GM19238 (cell line): ENCODE measurements around the gene HOXA9.

Experiments used
- DNase-seq: peaks from one replicate; pipeline ENCODE4 v3.0.0; 2011; ENCODE audit warnings: low spot score; ENCODE audit not compliant: insufficient read length

The HOXA9 gene

DNA sequence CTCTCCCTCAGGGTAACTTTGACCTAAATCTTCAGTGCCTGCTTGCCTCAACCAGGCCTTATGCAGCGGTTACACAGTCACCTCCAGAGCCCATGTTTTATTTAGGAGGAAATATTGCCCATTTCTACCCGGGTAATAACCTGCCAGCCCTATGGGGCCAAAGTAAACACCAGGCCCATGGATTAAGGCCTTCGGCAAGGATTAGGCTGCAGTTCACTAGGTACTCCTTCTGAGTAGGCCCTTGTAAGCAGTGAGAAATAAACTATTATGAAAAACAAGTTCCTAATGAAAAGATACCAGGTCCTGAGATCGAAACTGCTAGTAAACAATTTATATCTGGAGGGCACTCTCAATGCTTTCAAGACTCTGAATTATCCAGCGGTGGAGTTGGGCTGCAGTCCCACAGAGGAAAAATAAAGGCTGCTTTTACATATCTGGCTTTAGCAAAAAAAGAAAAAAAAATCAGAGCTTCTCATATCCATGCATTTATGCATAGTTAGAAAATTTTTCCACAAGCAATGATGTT, 12.5 kb upstream of the HOXA9 start:
- DNase-seq = no peak

DNA sequence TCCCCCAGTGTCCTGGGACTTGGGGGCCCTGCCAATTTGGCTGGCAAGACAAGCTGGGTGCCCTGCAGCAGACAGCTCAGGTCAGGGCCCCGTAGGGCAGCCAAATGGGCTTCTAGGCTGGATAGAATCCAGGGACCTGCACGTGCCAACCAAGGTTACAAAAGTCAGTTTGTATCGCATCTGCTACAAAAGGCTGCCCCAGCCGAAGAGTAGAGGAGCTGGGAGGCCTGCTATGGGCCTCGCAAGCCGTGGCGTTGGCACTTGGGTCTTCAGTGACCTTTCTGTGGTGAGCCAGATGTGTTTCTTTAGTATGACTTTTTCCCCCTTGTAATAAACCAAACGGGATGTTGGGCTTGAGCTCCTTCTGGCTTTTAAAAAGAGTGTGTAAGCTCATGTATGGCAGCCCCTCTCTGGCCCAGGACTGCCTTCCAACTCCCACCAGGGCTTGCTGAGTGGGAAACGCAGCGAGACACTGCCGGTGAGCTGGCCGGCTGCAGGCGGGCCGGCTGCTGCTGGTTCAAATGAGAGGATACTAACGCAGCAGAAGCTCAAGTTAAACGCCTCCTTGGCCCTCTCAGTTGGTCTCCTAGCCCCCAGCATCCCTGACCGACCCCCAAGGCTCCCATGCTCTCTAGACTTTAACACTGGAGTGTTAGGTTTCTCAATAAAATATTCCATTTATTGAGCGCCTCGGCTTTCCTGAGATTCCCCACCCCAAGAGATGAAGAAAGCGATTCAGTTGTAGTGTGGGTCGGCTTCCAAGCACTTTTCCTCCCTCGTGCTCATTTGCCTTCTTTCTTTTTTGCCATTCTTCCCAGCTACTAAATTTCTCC, 11.8 kb upstream of the HOXA9 start:
- no peak for DNase-seq

DNA sequence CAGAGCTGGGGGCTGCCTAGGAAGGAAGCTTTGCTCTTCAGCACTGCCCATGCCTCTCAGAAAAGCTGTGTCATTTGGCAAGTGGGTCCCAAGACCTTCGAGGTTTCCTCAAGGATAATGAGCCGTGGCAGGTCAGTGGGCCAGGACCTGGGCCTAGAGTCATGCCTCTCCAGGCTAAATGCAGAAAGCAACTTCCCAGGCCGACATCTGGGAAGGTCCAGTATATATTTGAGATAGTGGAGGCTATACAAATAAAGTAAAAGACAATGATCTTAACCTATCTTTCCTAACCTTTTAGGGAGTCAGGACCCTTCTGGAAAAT, 11.1 kb upstream of the HOXA9 start:
- DNase-seq = no peak

DNA sequence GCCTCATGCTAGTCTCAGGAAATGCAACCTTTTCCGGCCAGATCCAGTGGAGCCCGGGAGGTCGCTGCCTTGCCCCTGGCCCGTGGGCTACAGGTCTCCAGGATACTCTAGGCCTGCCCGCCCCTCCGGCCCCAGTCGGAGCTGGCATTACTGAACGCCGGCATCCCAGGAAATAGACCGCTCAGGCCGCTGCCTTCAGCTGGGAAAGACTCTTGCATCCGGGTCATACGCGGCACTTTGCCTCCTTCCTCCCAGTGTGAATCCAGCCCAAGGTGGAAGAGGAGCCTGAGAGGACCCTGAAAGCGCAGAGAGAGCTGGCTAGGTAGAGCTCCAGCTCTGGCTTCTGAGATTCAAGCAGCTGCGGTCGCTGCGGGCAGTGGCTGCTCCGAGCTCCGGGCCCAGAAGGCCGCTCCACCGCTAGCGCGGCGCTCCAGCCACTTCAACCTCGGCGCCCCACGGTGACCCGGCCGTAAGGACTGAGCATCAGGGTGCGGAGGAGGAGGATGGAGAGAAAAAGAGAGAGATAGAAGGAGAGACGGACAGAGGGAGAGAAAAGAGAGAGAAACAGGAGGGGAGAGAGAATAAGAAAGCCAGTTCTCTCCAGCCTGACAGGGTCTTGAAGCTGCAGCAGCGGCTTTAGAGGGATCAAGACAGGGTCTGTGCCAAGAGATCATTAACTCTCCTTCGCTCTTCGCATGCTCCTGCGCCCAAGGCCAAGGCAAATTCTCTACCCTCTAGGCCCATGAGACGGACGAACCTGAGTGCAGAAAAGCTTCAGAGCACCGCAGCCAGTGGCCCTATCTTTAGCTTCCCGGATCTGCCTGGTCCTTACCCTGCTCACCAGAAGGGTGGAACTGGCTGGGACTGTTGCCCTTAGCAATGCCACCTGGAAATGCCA, 10.5 kb upstream of the HOXA9 start:
- DNase-seq = no peak

DNA sequence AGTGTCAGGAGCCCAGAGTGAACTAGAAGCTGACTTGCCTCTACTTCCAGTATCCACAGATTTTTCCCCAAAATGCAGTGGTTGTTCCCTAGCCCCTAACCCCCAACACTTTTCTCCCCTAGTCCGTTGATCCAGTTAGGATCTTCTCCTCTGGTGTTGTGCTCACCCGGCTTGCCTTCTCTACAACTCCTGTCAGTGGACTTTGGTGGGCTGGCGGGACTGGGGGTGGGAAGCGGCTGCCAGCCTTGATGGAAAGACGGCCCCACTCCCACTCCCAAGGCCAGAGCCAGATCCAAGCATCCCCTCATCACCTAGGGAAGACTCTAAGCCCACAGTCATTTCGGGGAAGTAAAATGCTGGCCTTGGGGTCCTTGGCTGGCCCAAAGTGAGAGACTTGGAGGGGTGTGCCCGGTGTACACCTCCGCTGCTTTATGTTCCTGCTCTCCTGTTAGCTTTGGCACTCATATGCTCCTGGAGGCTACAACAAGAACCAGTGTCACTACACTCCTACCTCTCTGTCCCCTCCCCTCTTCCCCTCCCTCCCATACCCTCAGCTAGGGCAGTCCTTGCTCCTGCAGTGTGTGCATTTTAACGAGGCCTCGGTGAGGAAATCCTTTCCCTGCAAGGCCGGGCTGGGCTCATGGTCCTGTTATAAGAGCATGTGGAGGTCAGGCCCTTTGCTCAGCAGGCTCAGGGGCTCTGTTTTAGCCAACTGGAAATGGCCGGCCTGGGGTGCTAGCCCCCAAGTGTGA, 9.7 kb upstream of the HOXA9 start:
- DNase-seq = no peak

DNA sequence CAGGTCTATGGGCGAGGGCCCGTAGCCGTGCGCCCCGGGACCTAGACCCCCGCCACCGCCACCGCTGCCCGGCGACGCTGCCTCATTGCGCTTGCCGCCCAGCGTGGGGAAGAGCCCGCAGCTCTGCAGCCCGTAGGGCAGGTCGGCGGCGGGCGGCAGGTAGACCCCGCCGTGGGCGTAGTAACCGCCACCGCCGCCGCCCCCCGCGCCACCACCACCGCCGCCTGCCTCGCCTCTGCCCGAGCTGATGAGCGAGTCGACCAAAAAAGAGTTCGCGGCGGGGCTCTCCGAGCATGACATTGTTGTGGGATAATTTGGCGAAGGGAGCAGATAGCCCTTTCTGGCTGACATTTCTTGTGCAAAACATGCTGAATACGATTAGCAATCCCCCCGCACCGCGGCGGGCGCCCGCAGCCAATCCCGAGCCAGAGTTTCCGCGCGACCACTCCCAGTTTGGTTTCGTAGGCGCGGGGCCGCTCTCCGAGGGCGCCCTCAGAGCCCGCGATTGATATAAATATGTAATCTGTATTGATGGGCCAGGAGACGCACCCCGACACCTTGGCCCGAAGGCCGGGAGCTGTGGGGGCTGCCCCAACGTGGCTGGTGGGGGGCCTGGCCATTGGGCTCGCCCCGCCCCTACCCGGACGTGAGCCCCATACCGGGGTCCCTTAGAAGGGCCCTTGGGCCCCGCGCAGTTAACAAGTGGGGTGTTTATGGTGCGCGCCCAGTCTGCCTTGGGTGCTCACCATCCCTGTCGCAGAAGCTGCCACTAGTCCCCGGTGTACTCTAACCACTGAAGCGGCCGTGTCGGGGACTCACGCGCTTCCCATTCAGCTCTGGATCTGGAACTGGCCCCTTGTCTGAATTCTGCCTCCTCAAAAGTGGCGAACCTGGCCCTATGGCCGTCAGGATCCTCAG, 8.9 kb upstream of the HOXA9 start, which contains the start of gene HOXA10:
Gene HOXA10 (minus strand): TSS at position 365 of the 918 bp plus-strand sequence. CDS start 14 bp downstream, at position 351.
- no peak for DNase-seq

DNA sequence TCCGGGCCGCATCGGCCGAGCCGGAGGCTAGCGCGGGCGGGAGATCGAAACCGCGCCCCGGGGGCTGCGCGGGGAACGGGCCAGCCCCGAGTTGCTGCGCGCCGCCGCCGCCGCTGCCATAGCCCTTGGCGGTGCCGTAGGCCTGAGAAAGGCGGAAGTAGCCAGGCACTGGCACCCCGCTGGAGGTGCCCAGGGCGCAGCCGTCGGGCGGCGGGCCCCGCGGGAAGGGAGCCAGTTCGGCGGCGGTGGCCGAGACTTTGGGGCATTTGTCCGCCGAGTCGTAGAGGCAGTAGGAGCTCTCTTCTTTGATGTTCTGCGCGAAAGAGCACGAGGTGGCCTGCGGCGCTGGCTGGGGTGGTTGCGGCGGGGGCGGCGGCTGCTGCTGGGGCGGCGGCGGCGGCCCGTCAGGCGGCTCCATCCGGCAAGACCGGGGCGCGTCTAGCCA, 8.2 kb upstream of the HOXA9 start:
- no peak for DNase-seq

DNA sequence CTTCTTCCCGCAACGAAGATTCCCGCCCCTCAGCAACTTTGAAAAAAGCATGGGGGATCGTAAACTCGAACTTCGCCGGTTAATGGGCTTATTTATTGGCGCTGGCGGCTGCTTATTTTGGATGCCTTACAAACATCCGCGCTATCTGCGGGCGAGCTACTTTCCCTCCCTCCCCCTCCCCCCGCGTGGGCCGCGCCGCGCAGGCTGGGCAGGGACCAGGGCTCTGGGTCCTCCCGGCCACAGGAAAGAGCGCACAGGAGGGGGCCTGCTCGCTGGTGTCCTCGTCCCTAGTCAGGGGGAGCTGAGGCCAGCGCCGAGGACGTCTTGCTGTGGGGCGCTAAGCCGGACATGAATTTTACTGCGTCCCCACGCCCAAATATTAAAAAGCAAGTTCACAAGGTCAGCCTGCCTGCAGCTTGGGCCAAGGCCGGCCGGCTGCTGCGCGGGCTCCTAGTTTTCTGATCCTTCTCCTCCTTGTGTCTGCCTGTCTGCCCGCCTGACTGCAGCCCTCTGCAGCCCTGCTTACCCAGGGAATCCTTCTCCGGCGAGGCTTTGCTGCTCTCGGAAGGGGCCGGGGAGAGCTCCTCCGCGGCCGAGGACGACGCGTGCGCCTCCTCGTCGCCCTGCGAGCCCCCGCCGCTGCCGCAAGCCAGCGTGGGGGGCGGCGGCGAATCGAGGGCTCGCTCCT, 7.6 kb upstream of the HOXA9 start:
- no peak for DNase-seq

DNA sequence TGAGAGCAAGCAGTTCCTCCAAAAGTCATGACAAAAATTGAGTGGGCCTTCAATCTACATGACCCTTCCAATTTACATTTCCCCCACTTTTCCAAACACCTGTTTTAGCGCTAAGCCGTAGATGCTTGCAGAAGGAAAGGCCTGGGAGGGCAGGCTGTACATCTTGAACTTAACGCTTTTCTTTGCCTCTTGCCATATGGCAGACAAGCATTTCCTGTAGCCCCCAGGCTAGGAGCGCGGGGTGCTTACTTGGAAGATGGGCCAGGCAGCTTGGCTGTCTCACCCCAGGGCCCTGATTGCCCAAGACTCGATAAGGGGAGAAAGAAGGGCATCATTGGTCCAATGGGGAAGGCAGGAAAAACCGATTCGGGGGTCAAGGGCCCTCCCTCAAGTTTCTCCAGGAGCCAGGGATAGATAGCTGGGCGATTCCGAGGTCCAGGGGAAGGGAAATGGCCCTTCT, 7.0 kb upstream of the HOXA9 start:
- no peak for DNase-seq

DNA sequence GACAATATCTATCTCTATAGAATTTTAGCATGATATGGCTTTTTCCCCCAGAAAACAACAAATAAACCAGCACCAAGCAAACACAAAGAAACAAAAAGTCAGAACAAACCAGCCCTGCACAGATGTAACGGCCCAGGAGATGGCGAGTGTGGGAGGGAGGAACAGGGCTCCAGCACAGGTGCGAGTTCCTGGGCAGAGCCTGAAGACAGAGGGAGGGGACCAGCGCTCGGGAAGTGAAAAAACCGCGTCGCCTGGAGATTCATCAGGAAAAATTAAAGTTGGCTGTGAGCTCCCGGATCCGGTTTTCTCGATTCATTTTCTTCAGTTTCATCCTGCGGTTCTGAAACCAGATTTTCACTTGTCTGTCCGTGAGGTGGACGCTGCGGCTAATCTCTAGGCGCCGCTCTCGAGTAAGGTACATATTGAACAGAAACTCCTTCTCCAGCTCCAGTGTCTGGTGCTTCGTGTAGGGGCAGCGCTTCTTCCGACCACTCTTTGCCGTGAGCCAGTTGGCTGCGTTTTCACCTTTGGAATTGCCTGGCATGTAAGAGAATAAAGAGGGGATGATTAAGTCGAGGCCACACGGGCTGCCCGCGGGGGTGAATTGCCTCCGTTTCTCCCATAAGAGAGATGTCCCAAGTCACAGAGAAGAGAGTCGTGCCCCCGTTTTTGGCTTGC, 6.4 kb upstream of the HOXA9 start:
- no peak for DNase-seq

DNA sequence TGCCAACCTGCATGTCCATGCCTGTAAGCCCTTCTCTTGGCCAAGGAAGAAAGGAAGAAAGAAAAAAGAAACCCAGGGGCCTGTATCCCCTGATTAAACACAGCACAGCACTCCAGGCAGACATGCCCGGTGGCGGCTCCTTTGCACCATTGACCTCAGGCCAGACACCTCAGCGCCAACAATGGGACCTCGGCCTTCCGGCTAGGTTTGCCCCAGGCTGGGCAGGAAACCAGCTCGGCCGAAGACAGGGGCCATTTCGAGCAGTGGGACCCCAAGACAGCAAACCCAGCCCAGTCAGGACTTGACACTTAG, 5.9 kb upstream of the HOXA9 start:
- DNase-seq = no peak

DNA sequence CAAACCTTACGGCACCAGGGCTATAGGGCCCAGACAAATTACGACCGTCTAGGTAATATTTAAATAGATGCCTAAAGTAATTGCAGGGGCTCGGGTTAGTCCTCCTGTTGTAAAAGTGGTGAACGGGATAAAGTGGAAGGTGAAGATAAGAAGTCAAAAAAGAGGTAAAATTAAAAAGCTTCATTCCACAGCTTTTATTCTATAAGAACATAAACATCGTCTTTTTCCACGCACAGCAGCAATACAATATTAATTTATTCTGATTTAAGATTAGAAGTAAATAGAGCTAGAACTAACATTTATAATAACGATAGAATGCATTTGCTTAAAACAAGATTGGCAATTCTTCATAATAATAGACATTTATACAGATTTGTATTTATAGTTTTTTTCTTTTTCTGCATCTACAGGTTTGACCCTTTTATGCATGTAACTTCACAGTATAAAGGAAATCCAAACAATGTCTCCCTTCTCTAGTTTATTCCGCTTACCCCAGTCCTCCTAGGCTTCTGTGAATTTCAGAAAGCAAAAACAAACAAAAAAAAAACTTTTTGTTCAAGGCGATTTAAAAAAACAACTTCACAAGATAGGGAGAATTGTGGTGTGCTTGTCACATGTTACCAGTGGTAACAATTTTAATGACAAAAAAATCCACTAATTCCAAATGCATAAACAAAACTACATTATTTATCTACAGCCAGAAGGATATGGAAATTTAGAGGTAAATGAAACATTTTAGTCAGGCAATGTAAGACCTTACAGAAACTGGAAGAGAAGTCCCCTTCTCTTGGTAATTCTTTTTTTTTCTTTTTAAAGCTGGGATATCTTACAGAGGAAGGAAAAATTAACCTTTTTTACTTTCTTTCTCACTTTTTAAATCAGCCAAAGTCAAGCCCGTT, 5.3 kb upstream of the HOXA9 start:
- no peak for DNase-seq

DNA sequence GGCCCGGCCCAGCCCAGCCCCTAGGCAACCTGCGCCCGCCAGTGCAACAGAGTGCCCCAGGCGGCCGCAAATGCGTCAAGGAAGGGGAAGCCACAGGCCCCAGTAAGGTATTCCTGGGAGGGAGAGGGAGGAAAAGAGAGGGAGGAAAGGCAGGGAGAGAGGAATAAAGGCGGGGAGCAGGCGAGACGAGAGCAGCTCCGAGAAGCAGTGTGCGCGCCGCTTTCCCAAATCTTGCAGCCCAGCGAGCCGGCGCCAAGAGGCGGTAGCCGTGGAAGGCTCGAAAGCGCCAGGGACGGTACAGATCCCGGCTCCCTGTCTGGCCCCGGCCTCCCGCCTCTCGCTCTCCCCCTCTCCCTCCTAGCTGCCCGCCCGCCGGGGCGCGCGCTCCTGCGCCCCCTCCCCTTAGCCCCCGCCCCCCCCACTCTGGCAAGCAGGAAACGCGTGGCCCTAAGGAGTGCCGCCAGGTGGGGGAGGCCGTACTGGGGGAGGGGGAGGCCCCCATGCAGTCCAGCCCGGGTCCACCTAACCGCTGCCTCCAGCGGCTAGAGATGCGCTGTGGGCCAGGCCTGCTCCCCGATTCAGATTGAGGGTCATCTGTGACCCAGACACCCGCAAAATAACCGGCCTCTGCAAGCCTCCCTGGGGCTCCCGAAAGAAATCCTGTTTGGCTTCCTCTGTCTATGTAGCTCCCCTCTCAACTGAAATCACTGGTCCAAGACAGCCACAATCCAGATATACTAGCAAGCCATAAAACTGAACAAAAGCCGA, 4.5 kb upstream of the HOXA9 start:
- DNase-seq = no peak

DNA sequence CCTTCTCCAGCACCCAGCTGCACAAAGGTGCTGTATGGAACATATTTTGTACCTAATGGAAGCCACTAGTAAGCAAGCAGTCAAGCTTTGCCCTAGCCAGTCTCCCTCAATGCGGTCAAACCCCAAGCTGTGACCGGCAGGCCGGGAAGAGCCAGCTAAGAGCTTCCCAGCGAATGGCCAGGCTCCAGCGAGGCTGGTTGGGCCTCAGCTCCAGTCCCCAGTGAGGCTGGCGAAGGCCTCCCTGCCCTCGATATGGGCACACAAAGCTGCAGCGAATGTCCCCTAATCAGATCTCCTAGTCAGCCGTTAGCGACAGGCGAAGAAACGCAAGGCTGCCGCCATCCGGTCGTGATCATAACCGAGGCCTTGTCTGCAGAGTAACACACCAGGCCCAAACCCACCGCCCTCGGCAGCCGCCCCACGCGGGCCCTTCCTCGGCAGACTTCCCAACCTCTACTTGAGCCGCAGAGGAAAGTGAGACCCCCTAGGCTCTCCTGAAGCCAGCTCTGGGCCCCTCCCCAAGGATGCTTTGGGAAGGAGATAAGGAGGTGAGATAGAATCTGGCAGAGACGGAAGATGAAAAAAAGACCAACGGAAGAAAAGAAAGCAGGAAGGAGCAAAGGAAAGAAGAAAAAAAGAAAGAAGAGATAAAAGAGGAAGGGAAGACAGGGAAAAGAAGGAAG, 3.1 kb upstream of the HOXA9 start:
- no peak for DNase-seq

DNA sequence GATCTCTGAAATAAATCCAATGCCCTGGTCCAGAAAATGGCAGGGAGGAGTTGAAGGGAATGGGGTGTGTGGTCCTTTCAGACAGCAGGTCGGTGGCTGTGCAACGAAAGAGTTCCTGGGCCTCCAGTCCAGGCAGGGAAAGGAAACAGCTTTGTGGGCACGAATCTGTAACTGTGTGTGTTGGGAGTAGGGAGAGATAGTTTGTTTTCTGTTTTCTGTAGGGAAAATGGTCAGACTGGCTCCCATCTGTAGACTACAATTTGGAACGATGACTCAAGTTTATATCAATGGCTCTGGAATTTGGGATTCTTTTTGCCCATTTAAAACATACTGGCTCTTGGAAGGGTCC, 2.6 kb upstream of the HOXA9 start:
- no peak for DNase-seq

DNA sequence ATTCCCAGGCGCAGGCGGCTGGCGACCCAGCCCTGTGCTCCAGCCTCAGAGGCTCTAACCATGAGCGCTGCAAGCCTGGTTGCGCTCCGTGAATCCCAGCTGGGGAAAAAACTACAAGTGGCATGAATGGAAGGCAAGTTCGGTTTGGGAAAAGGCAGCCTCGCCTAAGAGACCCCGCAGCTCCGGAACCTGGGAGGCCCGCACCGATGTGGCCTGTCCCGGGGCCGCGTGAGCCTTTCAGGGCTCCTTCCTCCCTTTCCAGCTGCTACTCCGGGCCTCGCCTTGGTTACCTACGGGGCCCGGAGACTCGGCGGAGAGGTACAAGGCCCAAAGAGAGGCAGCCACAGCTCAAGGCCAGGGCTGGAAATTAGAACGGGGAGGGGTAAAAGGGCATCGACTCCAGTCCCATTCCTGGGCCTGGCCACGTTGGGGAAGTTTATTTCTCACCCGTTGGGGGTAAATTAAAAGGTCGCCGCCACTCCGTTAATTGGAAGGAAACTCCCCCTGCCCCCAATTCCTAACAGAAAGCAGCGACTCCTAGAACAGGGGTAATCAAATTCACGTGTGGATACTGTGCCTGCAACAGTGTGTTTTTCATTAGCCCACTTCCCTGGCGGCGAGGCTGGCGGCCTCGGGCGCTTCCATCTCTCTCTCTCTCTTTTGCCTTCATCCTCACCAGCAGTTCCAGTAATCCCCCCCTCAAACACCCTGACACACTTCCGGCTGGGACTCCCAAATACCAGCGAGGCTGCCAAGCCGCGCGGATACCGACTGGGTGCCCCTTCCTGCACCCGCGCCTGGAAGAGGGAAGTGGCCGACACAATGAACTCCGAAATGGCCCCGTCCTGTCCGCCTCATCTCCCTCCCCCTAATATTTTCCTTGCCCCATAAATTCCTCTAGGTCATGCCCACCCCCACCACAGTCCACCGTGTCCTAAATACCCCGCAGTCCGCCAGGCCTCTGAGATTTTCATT, 1.5 kb upstream of the HOXA9 start:
- DNase-seq = no peak
